ENCODE measurements around the gene TCTN2.

The TCTN2 gene

GRCh38 chr12:123713823-123714585, 43.1 kb downstream of the TCTN2 start:
- DNase-seq (peak; percentile 59), ATAC-seq (peak; percentile 58)
- H3K27me3 Mint-ChIP-seq = no peaks in the 10 kb centered on the region
- peak overlapping the region; percentile 97 for H3K4me3 Mint-ChIP-seq
- no peaks in the 10 kb centered on the region for H3K9me3 Mint-ChIP-seq
- peaks cover 60% of the 10 kb centered on the region for H3K4me1 Mint-ChIP-seq
- H3K27ac Mint-ChIP-seq = peak overlapping the region; percentile 93
- H3K36me3 Mint-ChIP-seq (ENCODE audit: low read depth) = peaks cover 24% of the 10 kb centered on the region

DNA sequence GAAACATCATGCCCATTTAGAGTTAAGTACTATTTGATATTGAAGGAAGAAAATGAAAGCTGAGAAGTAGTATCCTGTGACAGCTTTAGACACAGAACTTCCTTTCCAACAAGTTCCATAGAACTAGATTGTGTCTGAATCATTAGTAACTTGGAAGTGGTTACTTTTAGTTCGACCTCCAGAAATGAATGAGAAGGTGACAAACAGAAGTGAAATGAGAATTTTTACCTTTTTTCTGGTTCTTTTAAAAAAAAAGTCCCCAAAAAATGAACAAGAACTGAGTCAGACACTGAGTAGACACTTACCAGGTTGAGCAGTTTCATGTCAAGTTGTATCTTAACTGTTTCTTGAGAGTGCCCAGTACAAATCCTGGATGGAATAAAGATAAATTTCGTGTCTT, 44.3 kb downstream of the TCTN2 start:
- Mint-ChIP-seq H3K4me1 (peaks cover 72% of the 10 kb centered on the region), H3K27me3 (no peaks in the 10 kb centered on the region), H3K4me3 (peak overlapping the region; percentile 97), H3K27ac (peak overlapping the region; percentile 93), H3K9me3 (no peaks in the 10 kb centered on the region), H3K36me3 (ENCODE audit: low read depth) (peaks cover 31% of the 10 kb centered on the region)
- DNase-seq (no peak), ATAC-seq (peak; percentile 21)

DNA sequence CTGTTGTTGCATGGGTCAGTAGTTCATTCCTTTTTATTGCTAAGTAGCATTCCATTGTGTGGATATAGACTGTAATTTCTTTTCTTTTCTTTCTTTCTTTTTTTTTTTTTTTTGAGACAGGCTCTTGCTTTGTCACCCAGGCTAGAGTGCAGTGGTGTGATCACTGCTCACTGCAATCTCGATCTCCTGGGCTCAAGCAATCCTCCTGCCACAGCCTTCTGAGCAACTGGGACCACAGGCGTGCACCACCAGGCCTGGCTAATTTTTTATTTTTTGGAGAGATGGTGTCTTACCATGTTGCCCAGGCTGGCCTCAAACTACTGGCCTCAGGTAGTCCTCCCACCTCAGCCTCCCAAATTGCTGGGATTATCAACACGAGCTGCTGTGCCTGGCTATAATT, 46.4 kb downstream of the TCTN2 start:
- no peak for ATAC-seq
- Mint-ChIP-seq H3K27ac (peak overlapping the region; percentile 45), H3K36me3 (ENCODE audit: low read depth) (peaks cover 42% of the 10 kb centered on the region), H3K4me3 (no peak overlapping the region), H3K4me1 (peaks cover 79% of the 10 kb centered on the region), H3K27me3 (no peaks in the 10 kb centered on the region), H3K9me3 (no peaks in the 10 kb centered on the region)
- no peak for DNase-seq

- ATAC-seq (peak; percentile 37), DNase-seq (no peak)
- H3K4me3 Mint-ChIP-seq = peak overlapping the region; percentile 49
- peaks cover 80% of the 10 kb centered on the region for H3K4me1 Mint-ChIP-seq
- peaks cover 53% of the 10 kb centered on the region for H3K36me3 Mint-ChIP-seq (ENCODE audit: low read depth)
- H3K9me3 Mint-ChIP-seq = no peaks in the 10 kb centered on the region
- no peaks in the 10 kb centered on the region for H3K27me3 Mint-ChIP-seq
- H3K27ac Mint-ChIP-seq = peak overlapping the region; percentile 88
Measured at GRCh38 chr12:123720141-123720814, 49.4 kb downstream of the TCTN2 start.

DNA sequence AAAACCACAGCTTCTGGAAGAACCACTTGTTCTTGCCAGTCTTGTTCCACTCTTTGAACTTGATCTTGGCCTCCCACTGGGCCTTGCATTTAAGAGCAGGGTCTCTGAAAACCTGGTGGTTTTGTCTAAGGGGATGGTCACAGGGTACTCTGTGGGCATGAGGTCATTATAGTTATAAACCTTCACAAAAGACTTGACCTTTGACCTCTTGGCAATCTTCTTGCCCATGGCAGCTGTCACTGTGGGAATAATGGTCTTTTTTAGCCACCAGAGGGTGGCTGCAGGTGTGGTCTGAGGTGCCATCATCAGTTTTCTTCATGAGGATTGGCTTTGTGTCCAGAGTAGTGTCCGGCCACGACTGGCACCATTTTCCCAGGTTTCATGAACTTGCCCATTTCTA, 50.3 kb downstream of the TCTN2 start:
- no peak for DNase-seq
- peaks cover 76% of the 10 kb centered on the region for H3K4me1 Mint-ChIP-seq
- ATAC-seq = no peak
- H3K4me3 Mint-ChIP-seq = no peak overlapping the region
- no peaks in the 10 kb centered on the region for H3K27me3 Mint-ChIP-seq
- no peaks in the 10 kb centered on the region for H3K9me3 Mint-ChIP-seq
- H3K27ac Mint-ChIP-seq = no peak overlapping the region
- peaks cover 57% of the 10 kb centered on the region for H3K36me3 Mint-ChIP-seq (ENCODE audit: low read depth)

GRCh38 chr12:123723011-123723410, 52.1 kb downstream of the TCTN2 start:
- ATAC-seq = no peak
- Mint-ChIP-seq H3K4me3 (no peak overlapping the region), H3K27ac (peak overlapping the region; percentile 60), H3K9me3 (no peaks in the 10 kb centered on the region), H3K36me3 (ENCODE audit: low read depth) (peaks cover 62% of the 10 kb centered on the region), H3K4me1 (peaks cover 71% of the 10 kb centered on the region), H3K27me3 (no peaks in the 10 kb centered on the region)
- no peak for DNase-seq

GRCh38 chr12:123723765-123724164, 52.9 kb downstream of the TCTN2 start:
- Mint-ChIP-seq H3K4me1 (peaks cover 74% of the 10 kb centered on the region), H3K27me3 (no peaks in the 10 kb centered on the region), H3K36me3 (ENCODE audit: low read depth) (peaks cover 67% of the 10 kb centered on the region), H3K4me3 (no peak overlapping the region), H3K9me3 (no peaks in the 10 kb centered on the region), H3K27ac (peak overlapping the region; percentile 83)
- ATAC-seq (peak; percentile 65), DNase-seq (no peak)

- H3K36me3 Mint-ChIP-seq (ENCODE audit: low read depth) = peaks cover 67% of the 10 kb centered on the region
- H3K4me3 Mint-ChIP-seq = no peak overlapping the region
Measured at GRCh38 chr12:123726244-123726643, 55.3 kb downstream of the TCTN2 start.

GRCh38 chr12:123726962-123727361, 56.0 kb downstream of the TCTN2 start:
- Mint-ChIP-seq H3K9me3 (no peaks in the 10 kb centered on the region), H3K27me3 (no peaks in the 10 kb centered on the region), H3K27ac (peak overlapping the region; percentile 54), H3K36me3 (ENCODE audit: low read depth) (peaks cover 72% of the 10 kb centered on the region), H3K4me3 (no peak overlapping the region), H3K4me1 (peaks cover 55% of the 10 kb centered on the region)
- ATAC-seq (no peak), DNase-seq (no peak)

More at GRCh38 chr12:123726244-123726643, 55.3 kb downstream of the TCTN2 start:
- ATAC-seq (no peak), DNase-seq (no peak)
- Mint-ChIP-seq H3K4me1 (peaks cover 55% of the 10 kb centered on the region), H3K27me3 (no peaks in the 10 kb centered on the region), H3K27ac (peak overlapping the region; percentile 74), H3K9me3 (no peaks in the 10 kb centered on the region)

GRCh38 chr12:123727878-123728277, 57.0 kb downstream of the TCTN2 start:
- no peak overlapping the region for H3K27ac Mint-ChIP-seq
- no peaks in the 10 kb centered on the region for H3K27me3 Mint-ChIP-seq
- ATAC-seq = no peak
- no peak for DNase-seq
- no peak overlapping the region for H3K4me3 Mint-ChIP-seq
- H3K4me1 Mint-ChIP-seq = peaks cover 56% of the 10 kb centered on the region
- H3K9me3 Mint-ChIP-seq = no peaks in the 10 kb centered on the region
- H3K36me3 Mint-ChIP-seq (ENCODE audit: low read depth) = peaks cover 75% of the 10 kb centered on the region

GRCh38 chr12:123731596-123731995, 60.7 kb downstream of the TCTN2 start:
- Mint-ChIP-seq H3K36me3 (ENCODE audit: low read depth) (peaks cover 78% of the 10 kb centered on the region), H3K4me3 (no peak overlapping the region), H3K27ac (peak overlapping the region; percentile 70), H3K4me1 (peaks cover 40% of the 10 kb centered on the region), H3K9me3 (no peaks in the 10 kb centered on the region), H3K27me3 (no peaks in the 10 kb centered on the region)
- DNase-seq = no peak
- no peak for ATAC-seq

DNA sequence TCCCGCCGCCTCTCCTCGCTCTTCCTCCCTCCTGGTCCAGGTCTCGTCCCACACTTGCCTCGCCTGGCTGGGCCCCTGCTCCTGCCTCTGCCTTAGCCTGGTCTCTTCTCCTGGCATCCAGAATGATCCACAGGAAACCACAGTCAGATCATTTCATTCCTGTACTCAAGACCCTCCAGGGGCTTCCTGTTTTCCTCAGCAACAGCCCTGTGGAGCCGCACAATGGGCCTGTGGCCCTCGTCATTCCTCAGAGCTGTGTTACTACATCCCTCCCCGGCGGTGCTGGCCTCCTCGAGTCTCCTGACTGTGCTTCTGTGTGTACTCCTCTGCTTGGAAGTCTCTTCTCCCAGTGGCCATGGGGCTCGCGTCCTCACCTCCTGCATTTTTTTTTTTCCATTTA, 61.3 kb downstream of the TCTN2 start:
- H3K9me3 Mint-ChIP-seq = no peaks in the 10 kb centered on the region
- peaks cover 39% of the 10 kb centered on the region for H3K4me1 Mint-ChIP-seq
- H3K36me3 Mint-ChIP-seq (ENCODE audit: low read depth) = peaks cover 79% of the 10 kb centered on the region
- H3K27ac Mint-ChIP-seq = peak overlapping the region; percentile 70
- no peak for DNase-seq
- ATAC-seq = no peak
- no peak overlapping the region for H3K4me3 Mint-ChIP-seq
- no peaks in the 10 kb centered on the region for H3K27me3 Mint-ChIP-seq

DNA sequence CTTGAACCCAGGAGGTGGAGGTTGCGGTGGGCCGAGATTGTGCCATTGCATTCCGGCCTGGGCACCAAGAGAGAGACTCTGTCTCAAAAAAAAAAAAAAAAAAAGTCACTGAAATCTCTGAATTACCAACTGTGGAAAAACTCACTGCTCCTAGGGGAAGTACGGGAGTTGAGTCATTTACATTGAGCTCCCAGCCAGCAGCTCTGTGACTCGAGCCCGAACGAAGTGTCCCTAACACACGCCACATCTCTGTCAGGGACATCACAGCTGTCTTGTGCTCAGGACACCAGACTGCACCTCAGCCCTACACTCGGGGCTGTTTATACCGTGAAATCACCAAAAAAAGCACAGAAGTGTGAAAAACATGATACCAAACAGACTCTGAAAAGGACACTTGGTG, 62.3 kb downstream of the TCTN2 start:
- H3K4me1 Mint-ChIP-seq = peaks cover 39% of the 10 kb centered on the region
- H3K4me3 Mint-ChIP-seq = no peak overlapping the region
- peaks cover 80% of the 10 kb centered on the region for H3K36me3 Mint-ChIP-seq (ENCODE audit: low read depth)
- ATAC-seq = peak; percentile 37
- no peaks in the 10 kb centered on the region for H3K27me3 Mint-ChIP-seq
- H3K9me3 Mint-ChIP-seq = no peaks in the 10 kb centered on the region
- peak overlapping the region; percentile 70 for H3K27ac Mint-ChIP-seq
- no peak for DNase-seq

DNA sequence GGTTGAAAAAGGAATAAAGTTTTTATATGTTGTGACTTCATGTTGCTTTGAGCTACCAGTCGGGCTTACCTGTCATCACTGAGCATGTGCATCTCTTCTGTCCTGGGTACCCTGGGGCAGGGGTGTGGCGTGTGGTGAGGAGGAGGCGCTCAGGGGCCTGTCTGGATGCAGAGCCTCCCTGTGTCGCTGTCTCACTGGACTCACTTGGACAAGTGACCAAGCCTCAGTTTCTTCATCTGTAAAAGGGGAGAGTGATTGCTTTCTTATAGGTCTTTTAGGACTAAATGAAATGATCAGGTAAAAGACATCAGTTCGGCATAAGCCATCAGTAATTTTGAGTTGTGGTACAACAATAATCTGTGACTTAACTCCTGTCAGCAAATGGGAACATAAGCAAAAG, 63.4 kb downstream of the TCTN2 start:
- peaks cover 78% of the 10 kb centered on the region for H3K36me3 Mint-ChIP-seq (ENCODE audit: low read depth)

DNA sequence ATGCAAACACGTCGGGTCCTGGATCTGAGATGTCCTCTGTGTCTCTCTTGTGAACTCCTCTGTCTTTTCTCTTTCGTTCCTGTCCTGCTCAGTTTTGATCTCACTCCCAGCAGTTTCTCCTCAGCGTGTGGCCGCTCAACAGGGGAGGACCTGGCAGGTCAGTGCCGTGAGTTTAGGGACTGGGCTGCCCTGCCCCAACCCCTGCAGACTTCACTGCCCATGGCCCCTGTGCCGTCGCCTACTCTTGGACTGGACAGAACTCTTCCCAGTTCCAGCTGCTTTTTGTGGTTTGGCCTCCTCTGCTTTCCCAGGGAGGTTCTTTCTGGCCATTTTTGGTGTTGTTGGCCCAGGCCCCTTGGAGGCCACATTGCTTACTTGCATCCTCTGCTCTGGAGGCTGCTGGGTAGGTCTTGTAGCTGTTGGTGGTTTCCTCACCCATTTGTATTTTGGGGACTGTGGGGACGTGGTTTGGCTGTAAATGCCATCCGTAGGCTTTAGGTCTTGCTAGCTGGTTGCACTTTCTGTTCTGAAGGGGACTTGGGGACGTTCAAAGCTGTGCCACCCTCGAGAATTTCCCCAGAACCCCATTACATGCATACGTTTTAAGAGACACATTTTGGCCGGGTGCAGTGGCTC, 71.1 kb downstream of the TCTN2 start:
- H3K36me3 Mint-ChIP-seq (ENCODE audit: low read depth) = peaks cover 74% of the 10 kb centered on the region

More for the DNA sequence above, 63.4 kb downstream of the TCTN2 start:
- Mint-ChIP-seq H3K27me3 (no peaks in the 10 kb centered on the region), H3K9me3 (no peaks in the 10 kb centered on the region), H3K27ac (no peak overlapping the region), H3K4me1 (peaks cover 40% of the 10 kb centered on the region), H3K4me3 (no peak overlapping the region)
- no peak for ATAC-seq
- no peak for DNase-seq

More for the DNA sequence above, 71.1 kb downstream of the TCTN2 start:
- peak overlapping the region; percentile 55 for H3K4me3 Mint-ChIP-seq
- DNase-seq = no peak
- H3K27ac Mint-ChIP-seq = peak overlapping the region; percentile 93
- H3K9me3 Mint-ChIP-seq = no peaks in the 10 kb centered on the region
- peaks cover 39% of the 10 kb centered on the region for H3K4me1 Mint-ChIP-seq
- ATAC-seq = peak; percentile 91
- H3K27me3 Mint-ChIP-seq = no peaks in the 10 kb centered on the region

Measured in activated naive CD8-positive, alpha-beta T cell treated with anti-CD3 and anti-CD28 coated beads, Interleukin-2, amount 50 U/mL, for 24 hours (primary cell).